Naive thymus-derived CD8-positive, alpha-beta T cell (primary cell): ENCODE data around the gene AKAP6. TPM values are rescaled to one million over a fixed set of nuclear protein-coding genes. Genes with fewer than 3 reads are reported as not detected.

Experiments used
- ATAC-seq, 2 donors: fragments of 150-1000 bp; cut with Tn5 transposase in 1 of 2; sonication (Bioruptor Pico), chemical (Tn5 transposase) in 1 of 2; 1 replicate in 1 of 2; 2 replicates in 1 of 2; pipeline ENCODE4 v1.10.0; 2021; ENCODE audit warnings: mild to moderate bottlenecking in 2 of 2, moderate library complexity in 2 of 2
- POLR2A ChIA-PET: fragments of 350-600 bp; sonication (Branson Sonifier 250); formaldehyde crosslinking; loops from one replicate; lab custom pipeline; 2021; ENCODE audit warnings: antibody characterized with exemption; lab: Charles Lee
- DNase-seq, 10 donors: peaks; one replicate each; pipeline versions ENCODE4 v3.0.0 to v3.0.0-alpha.2; 2020 to 2022
- H3K27ac Mint-ChIP-seq, 10 donors: one replicate each; pipeline ENCODE4 v1.8.0; 2020 to 2022; ENCODE audit warnings: mild to moderate bottlenecking in 10 of 10, mixed read lengths in 10 of 10, moderate library complexity in 4 of 10, inconsistent platforms in 1 of 10
- H3K27me3 Mint-ChIP-seq, 5 donors: one replicate each; pipeline ENCODE4 v1.8.0; 2021 to 2022; ENCODE audit warnings: mixed read lengths in 5 of 5
- H3K36me3 Mint-ChIP-seq, 3 donors: one replicate each; pipeline ENCODE4 v1.8.0; 2020 to 2022; ENCODE audit warnings: mixed read lengths in 3 of 3, mild to moderate bottlenecking in 2 of 3, inconsistent platforms in 1 of 3
- H3K4me1 Mint-ChIP-seq, 4 donors: one replicate each; pipeline ENCODE4 v1.8.0; 2021 to 2022; ENCODE audit warnings: mixed read lengths in 4 of 4
- H3K4me3 Mint-ChIP-seq, 10 donors: one replicate each; pipeline ENCODE4 v1.8.0; 2020 to 2022; ENCODE audit warnings: mild to moderate bottlenecking in 10 of 10, mixed read lengths in 10 of 10, moderate library complexity in 6 of 10, inconsistent platforms in 1 of 10
- H3K9me3 Mint-ChIP-seq, 9 donors: one replicate each; pipeline ENCODE4 v1.8.0; 2020 to 2022; ENCODE audit warnings: mixed read lengths in 9 of 9, mild to moderate bottlenecking in 3 of 9, inconsistent platforms in 1 of 9, moderate library complexity in 1 of 9
- polyA plus RNA-seq, 3 donors: library from polyadenylated mRNA; unstranded; fragments of 300-500 nt; fragmentation: Illumina TruSeq; gene quantifications; one replicate each; pipeline ENCODE4 v1.2.3, GENCODE V29; 2021
- total RNA-seq, 8 experiments: library from RNA in 2 of 8; stranded (reverse) in 2 of 8; gene quantifications; one replicate each; pipeline ENCODE4 v1.2.3 and lab custom pipeline; 2021 to 2026

Gene AKAP6
- total and polyA plus RNA-seq, 5 experiments from 2014 or later: 1.4 to 4.6 (median 3.2) TPM

DNA sequence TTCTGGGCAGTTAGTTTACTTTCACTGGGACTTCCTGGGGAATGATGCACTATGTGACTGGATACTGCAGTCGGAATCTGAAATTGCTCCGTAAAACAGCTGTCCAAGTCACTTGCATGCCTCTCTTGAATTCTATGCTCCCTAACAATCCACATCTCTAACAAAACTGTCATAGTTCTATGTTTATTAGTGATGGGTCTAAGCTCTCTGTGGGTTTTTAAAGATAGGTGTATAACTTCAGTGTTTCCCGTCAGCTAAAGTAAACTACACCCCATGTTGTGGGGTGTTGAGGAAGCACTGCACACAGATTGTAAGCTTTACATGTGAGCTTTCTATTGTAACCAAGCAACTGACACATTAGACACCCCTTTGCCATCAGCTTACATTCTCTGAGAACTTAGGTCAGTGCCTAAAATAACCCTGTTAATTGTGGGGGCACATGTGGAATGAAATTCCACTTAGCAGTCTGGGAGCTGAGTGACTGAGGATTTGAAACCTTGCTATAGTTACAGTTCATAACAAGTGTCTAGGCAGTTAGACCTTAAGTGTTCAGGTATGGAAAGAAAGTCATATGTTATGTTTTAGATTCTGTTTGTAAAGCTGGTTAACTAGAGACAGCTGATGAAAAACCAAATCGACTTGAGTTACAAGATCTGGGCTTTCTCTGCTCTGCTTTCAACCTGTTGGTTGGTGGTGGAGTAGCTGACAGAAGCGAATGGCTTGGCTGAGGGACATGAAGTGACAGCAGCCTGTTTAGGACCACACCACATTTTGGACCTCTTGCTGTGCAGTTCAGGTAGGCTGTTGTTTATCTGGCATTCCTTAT is 165.7 kb downstream of the AKAP6 start:
- peaks cover 0 to 2% (median 0%) of the 10 kb centered on the region in 4 donors for H3K4me1 Mint-ChIP-seq
- peaks cover 0 to 7% (median 1%) of the 10 kb centered on the region in 5 donors for H3K27me3 Mint-ChIP-seq
- no peaks in the 10 kb centered on the region for H3K36me3 Mint-ChIP-seq
- no peak overlapping the region for H3K27ac Mint-ChIP-seq
- POLR2A ChIA-PET: no interaction called here
- no peak overlapping the region for H3K4me3 Mint-ChIP-seq
- ATAC-seq (no peak), DNase-seq (no peak)
- H3K9me3 Mint-ChIP-seq: peaks cover 0 to under 1% (median 0%) of the 10 kb centered on the region in 9 donors

DNA sequence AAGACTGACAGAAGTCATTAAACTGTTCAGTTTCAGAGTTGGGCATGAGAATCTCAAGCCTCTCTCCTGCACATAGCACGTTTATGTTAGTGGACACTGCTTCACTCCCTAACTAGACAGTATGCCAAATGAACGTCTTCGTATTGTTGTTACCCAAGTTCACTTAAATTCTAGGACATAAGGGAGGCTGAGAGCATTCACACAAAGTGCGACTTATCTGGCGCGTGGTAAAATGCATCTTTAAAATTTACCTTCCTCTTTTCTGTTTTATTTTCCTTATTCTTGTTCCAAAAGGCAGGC is 166.3 kb downstream of the AKAP6 start:
- POLR2A ChIA-PET: no interaction called here
- H3K36me3 Mint-ChIP-seq: no peaks in the 10 kb centered on the region
- H3K27ac Mint-ChIP-seq: no peak overlapping the region
- ATAC-seq (no peak), DNase-seq (no peak)
- peaks cover 0 to 2% (median 0%) of the 10 kb centered on the region in 4 donors for H3K4me1 Mint-ChIP-seq
- peaks cover 0 to 6% (median 1%) of the 10 kb centered on the region in 5 donors for H3K27me3 Mint-ChIP-seq
- no peaks in the 10 kb centered on the region for H3K9me3 Mint-ChIP-seq
- H3K4me3 Mint-ChIP-seq: no peak overlapping the region

DNA sequence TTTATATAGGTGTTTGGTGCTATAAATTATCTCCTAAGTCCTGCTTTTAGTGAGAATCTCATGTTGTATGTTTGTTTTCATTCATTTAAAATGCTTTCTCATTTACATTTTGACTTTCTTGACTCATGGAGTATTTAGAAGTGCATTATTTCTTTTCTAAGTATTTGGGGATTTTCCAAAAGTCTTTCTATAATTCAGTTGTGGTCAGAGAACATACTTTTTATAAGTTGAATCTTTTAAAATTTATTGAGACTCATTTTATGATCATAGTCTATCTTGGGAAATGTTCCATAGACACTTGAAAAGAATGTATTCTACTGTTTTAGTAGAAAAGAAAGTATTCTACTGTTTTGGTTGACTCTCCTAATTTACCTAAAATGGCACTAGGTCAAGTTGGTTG is 168.2 kb downstream of the AKAP6 start:
- Mint-ChIP-seq H3K27me3 (peaks cover 0 to 1% (median 0%) of the 10 kb centered on the region in 5 donors), H3K9me3 (no peaks in the 10 kb centered on the region), H3K27ac (no peak overlapping the region), H3K4me1 (no peaks in the 10 kb centered on the region), H3K4me3 (no peak overlapping the region), H3K36me3 (no peaks in the 10 kb centered on the region)
- POLR2A ChIA-PET: no interaction called here
- DNase-seq: no peak
- no peak for ATAC-seq

DNA sequence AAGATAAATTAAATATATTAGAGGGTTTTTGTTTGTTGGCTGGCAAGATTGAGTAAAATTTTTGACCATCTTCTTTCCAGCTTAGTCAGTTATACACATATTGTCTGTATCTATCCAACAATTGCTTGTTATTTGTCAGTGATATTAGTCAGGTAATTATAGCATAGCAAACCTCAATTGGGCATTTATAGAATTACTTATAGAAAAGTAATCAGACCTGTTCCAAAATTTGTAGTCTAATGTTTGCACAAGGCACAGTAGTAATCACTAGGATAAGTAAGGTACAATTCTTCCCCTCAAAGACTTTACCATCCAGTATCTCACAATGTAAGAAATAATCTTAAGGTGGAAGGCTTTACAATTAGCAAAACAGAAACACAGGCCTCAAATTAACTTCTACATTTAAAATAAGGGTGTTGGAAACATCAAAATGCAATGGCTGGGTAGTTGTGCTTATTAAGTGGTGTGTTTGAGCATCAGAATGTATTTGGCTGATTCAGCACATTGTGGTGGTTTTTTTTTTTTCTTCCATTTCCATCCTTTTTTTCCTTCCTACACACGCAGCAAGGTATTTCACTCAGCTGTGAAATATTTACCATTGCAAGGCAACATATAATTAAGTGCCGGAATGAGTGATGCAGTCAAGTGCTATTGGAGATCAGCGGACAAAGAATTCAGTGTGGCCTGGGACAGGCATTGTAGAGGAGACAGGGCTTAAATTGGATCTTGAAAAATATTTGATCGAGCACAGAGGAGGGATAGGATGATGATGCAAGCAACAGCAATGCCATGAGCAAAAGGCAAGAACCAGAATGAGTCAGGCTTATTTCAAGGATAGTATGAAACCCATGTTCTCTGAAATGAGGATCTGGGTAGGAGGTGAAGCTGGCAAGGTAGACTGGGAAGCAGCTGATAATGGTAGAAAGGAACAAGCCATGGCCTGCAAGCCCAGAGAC is 178.2 kb downstream of the AKAP6 start:
- no peak overlapping the region for H3K27ac Mint-ChIP-seq
- H3K4me1 Mint-ChIP-seq: no peaks in the 10 kb centered on the region
- peaks cover 0 to 4% (median 0%) of the 10 kb centered on the region in 5 donors for H3K27me3 Mint-ChIP-seq
- H3K4me3 Mint-ChIP-seq: no peak overlapping the region
- H3K36me3 Mint-ChIP-seq: no peaks in the 10 kb centered on the region
- DNase-seq: no peak
- H3K9me3 Mint-ChIP-seq: peaks cover 0 to 2% (median 0%) of the 10 kb centered on the region in 9 donors
- POLR2A ChIA-PET: no interaction called here
- ATAC-seq: no peak

DNA sequence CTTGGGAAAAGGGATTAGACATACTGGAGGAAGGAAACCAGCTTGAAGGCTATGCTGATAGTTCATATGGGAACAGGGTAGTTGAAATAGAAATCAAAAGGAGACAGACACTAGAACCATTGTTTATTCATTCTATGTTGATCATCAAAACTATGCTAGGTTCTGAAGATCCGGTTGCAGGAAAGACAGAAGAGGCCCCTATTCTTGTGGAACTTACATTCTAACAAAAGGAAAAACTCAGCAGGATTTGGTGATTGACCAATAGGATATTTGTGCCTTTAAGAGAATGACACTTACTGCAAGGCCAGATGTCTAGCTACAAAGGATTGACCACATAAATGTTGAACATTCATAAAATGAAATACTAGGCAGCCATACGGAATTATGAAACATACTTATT is 179.2 kb downstream of the AKAP6 start:
- no peak for DNase-seq
- no peaks in the 10 kb centered on the region for H3K4me1 Mint-ChIP-seq
- H3K27ac Mint-ChIP-seq: no peak overlapping the region
- H3K36me3 Mint-ChIP-seq: no peaks in the 10 kb centered on the region
- POLR2A ChIA-PET: no interaction called here
- peaks cover 0 to 4% (median 0%) of the 10 kb centered on the region in 5 donors for H3K27me3 Mint-ChIP-seq
- no peak for ATAC-seq
- H3K4me3 Mint-ChIP-seq: no peak overlapping the region
- H3K9me3 Mint-ChIP-seq: peaks cover 0 to 2% (median 0%) of the 10 kb centered on the region in 9 donors

DNA sequence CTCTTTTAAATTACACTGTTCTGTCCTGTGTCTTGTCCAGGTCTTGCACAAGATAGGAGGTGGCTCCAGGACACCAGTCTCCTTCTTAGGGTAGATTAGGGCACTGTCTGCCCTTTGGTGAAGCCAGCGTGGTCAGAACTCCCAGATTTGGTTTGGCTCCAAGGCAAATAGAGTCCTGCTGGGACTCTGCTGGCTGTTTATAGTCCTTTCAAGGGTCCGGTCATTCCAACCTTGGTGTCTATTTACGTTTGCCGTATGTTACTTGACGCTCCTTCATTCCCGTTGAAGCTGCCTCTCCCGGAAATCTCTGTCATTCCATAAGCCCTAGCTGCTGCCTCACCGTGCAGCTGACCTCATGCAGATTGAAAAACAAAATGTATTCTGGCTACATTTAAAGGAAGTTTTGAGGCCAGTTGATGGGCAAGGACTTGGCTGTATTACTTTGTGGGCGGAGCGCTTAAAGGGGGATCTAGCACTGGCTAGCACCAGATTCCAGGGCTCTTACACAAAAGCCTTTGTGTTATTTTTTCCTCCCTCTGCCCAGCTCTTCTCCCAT is 180.6 kb downstream of the AKAP6 start:
- POLR2A ChIA-PET: no interaction called here
- no peak for ATAC-seq
- no peak overlapping the region for H3K27ac Mint-ChIP-seq
- DNase-seq: no peak
- H3K9me3 Mint-ChIP-seq: peaks cover 0 to under 1% (median 0%) of the 10 kb centered on the region in 9 donors
- peaks cover 0 to 9% (median 3%) of the 10 kb centered on the region in 5 donors for H3K27me3 Mint-ChIP-seq
- no peak overlapping the region for H3K4me3 Mint-ChIP-seq
- H3K36me3 Mint-ChIP-seq: no peaks in the 10 kb centered on the region
- no peaks in the 10 kb centered on the region for H3K4me1 Mint-ChIP-seq

DNA sequence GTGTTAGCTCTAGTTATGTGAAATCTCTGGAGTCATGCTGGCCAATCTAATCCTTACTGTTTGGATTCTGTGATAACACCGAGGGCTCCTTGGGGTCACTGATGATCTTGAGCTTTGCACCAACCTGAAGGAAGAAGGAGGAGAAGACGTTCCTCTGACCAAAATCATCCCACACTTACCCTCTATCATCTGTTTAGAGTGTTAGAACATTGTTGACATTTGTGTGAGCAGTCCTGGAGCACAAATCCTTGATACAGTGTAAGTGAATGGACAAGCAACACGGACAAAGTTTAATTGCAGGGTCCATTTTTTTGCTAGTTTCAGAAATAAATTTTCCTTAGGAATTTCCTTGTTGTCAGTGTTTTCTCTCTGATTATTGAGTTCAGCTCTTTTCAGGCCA is 181.7 kb downstream of the AKAP6 start:
- no peak overlapping the region for H3K27ac Mint-ChIP-seq

DNA sequence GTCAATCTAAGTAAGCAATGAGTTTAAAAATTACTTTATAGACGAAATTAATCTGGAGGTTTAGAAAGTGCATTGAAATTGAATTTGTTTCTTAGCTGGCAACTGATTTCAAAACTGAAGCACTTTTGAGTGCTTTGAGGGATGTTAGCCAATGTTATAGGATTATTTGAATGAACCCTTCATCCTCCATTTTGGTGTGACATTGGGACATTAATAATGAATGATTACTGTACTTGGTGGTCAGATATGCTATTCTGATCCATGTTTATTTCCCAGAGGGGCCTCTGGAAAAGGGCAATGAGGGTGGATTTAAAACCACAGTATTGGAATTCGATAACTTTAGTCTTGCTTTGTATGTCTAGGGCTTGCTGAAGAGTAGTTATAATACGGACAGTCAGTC is 183.2 kb downstream of the AKAP6 start:
- Mint-ChIP-seq H3K9me3 (peaks cover 0 to 3% (median 0%) of the 10 kb centered on the region in 9 donors), H3K27me3 (peaks cover 0 to 20% (median 6%) of the 10 kb centered on the region in 5 donors), H3K36me3 (peaks cover 0 to 3% (median 0%) of the 10 kb centered on the region in 3 donors), H3K4me1 (no peaks in the 10 kb centered on the region), H3K27ac (no peak overlapping the region), H3K4me3 (no peak overlapping the region)
- DNase-seq (no peak), ATAC-seq (no peak)
- POLR2A ChIA-PET: no interaction called here

More for the DNA sequence above, 181.7 kb downstream of the AKAP6 start:
- ATAC-seq (no peak), DNase-seq (no peak)
- peaks cover 0 to 3% (median 0%) of the 10 kb centered on the region in 3 donors for H3K36me3 Mint-ChIP-seq
- H3K9me3 Mint-ChIP-seq: peaks cover 0 to 2% (median 0%) of the 10 kb centered on the region in 9 donors
- H3K4me1 Mint-ChIP-seq: no peaks in the 10 kb centered on the region
- POLR2A ChIA-PET: no interaction called here
- H3K27me3 Mint-ChIP-seq: peaks cover 0 to 20% (median 6%) of the 10 kb centered on the region in 5 donors
- H3K4me3 Mint-ChIP-seq: no peak overlapping the region

DNA sequence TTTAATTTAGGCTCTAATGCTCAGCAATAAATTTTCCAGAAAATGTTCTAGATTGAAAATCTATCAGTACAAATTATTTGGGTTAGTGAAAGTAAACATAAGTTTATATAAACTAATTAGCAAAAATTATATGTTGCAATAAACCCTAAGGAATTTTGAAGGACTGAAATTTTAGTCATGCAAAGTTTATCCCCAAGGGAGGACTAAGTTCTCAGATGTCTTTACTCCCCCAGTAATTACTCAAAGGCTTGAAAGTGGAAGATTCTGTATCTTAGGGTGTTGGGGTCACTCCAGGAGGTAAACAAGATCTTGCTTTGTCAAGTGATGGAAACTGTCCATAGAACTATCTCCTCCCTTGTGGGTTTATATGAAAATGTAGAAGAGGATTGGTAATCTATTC is 183.7 kb downstream of the AKAP6 start:
- POLR2A ChIA-PET: no interaction called here
- Mint-ChIP-seq H3K27ac (no peak overlapping the region), H3K4me1 (no peaks in the 10 kb centered on the region), H3K4me3 (no peak overlapping the region), H3K36me3 (peaks cover 0 to 3% (median 0%) of the 10 kb centered on the region in 3 donors), H3K27me3 (peaks cover 0 to 20% (median 6%) of the 10 kb centered on the region in 5 donors), H3K9me3 (peaks cover 0 to 5% (median 0%) of the 10 kb centered on the region in 9 donors)
- DNase-seq (no peak), ATAC-seq (no peak)

DNA sequence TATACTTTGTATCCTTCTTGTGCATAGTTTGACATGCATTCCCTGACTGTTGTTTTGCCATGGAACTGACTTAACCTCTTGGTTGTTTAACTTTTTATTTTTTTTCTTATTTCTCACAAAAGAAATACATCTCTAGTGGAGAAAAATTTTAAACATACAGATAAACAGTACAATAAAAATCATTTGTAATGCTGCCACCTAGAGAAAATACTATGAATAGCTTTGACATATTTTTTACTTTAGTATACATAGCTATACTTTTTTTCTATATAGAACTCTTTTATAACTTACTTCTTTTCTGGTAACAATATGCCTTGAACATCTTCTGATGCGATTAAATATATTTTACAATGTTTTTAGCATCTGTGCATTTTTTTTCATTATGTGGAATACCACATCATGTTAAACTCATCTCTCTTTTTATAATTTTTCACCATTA is 184.5 kb downstream of the AKAP6 start:
- peaks cover 0 to 3% (median 0%) of the 10 kb centered on the region in 3 donors for H3K36me3 Mint-ChIP-seq
- H3K27ac Mint-ChIP-seq: no peak overlapping the region
- H3K27me3 Mint-ChIP-seq: peaks cover under 1 to 20% (median 10%) of the 10 kb centered on the region in 5 donors
- H3K9me3 Mint-ChIP-seq: peaks cover 0 to 9% (median 4%) of the 10 kb centered on the region in 9 donors
- POLR2A ChIA-PET: interaction anchor here (0.7 kb wide), 1 partner anchor 14 kb away, joined by 3 read pairs; no protein-coding TSS in a partner anchor
- DNase-seq (no peak), ATAC-seq (no peak)
- H3K4me1 Mint-ChIP-seq: no peaks in the 10 kb centered on the region
- H3K4me3 Mint-ChIP-seq: no peak overlapping the region

DNA sequence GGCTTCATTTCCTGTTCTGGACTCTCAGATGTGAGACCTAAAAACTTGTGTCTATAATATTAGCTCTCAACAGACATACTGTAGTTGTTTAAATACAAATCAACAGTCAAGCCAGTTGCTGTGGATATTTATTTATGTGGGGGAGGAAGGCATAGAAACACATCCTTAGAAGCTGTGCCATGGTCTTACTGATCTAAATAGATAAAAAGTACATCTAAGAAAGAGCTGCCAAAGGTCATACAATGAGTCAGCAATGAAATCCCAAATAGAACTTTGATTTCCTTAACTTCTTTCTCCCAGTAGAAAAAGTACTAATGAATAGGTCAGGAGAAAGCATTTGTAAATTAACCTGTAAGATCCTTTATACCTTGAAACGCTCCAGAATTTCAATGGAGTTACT is 185.1 kb downstream of the AKAP6 start:
- no peak overlapping the region for H3K4me3 Mint-ChIP-seq
- ATAC-seq (no peak), DNase-seq (no peak)
- H3K36me3 Mint-ChIP-seq: peaks cover 0 to 3% (median 0%) of the 10 kb centered on the region in 3 donors
- H3K4me1 Mint-ChIP-seq: no peaks in the 10 kb centered on the region
- H3K9me3 Mint-ChIP-seq: peaks cover 0 to 13% (median 8%) of the 10 kb centered on the region in 9 donors
- H3K27me3 Mint-ChIP-seq: peaks cover 2 to 20% (median 10%) of the 10 kb centered on the region in 5 donors
- POLR2A ChIA-PET: interaction anchor here (0.7 kb wide), 1 partner anchor 15 kb away, joined by 3 read pairs; no protein-coding TSS in a partner anchor
- H3K27ac Mint-ChIP-seq: no peak overlapping the region

DNA sequence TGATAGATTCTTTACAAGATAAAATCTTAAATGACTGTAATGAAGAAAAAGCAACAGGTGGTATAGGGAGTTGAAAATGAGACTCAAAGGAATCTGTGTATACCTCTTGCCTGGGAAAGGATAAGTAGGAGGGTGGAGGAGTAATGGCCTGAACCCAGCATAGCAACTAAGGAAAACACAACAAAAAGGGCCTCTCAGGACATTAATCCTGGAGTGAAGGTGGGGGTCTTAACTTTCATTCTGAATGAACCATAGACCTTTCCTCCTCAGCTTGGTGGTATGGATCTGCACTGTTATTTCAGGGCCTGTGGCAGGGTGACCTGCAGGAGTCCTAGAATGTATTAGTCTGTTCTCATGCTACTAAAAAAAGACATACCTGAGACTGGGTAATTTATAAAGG is 185.6 kb downstream of the AKAP6 start:
- H3K9me3 Mint-ChIP-seq: peaks cover 0 to 18% (median 10%) of the 10 kb centered on the region in 9 donors
- no peak for ATAC-seq
- no peak overlapping the region for H3K4me3 Mint-ChIP-seq
- peaks cover 2 to 20% (median 10%) of the 10 kb centered on the region in 5 donors for H3K27me3 Mint-ChIP-seq
- peaks cover 0 to 3% (median 0%) of the 10 kb centered on the region in 3 donors for H3K36me3 Mint-ChIP-seq
- H3K27ac Mint-ChIP-seq: no peak overlapping the region
- no peaks in the 10 kb centered on the region for H3K4me1 Mint-ChIP-seq
- POLR2A ChIA-PET: no interaction called here
- no peak for DNase-seq
